HFF-Myc (cell line): ENCODE results near the gene FSTL4.

Experiments
- DNase-seq: peaks from one replicate; pipeline ENCODE4 v3.0.0-alpha.2; 2011; ENCODE audit warnings: low read depth; ENCODE audit errors: extremely low read depth
- H3K4me3 ChIP-seq: replicated peaks from 2 replicates; pipeline ENCODE4 v1.5.1; 2011; ENCODE audit warnings: low read depth, mild to moderate bottlenecking, control low read depth, low read length
- CTCF ChIP-seq: IDR thresholded peaks from 2 replicates; pipeline ENCODE4 v1.5.1; 2012; ENCODE audit warnings: mild to moderate bottlenecking, low read depth, low read length, control low read depth; ENCODE audit errors: missing control alignments

FSTL4 gene

GRCh38 chr5:133327946-133328401, 284.4 kb downstream of the FSTL4 start:
- TF ChIP-seq CTCF = no peak
- H3K4me3 ChIP-seq = no peak overlapping the region
- no peak for DNase-seq

DNA sequence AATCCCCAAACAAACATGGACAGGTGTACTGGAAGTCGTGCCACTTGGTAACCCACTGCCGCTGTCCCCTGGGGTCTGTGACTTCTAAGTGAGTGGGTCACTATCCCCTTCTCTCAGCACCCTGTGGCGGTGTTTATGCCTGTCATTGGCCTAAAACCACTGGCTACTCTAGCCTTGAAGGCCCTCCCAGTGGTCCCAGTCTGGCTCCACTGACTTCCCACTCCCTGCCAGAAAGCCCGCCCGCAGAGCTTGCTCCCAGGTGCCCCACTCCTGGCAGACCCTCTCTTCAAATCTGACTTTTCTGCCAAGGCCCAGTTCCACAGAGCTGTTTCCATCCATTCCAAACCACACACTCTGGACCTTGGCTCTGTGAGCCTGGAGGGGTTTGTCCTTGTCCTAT, 286.0 kb downstream of the FSTL4 start:
- TF ChIP-seq CTCF = no peak

GRCh38 chr5:133325864-133326263, 286.5 kb downstream of the FSTL4 start:
- TF ChIP-seq CTCF = no peak
- no peak for DNase-seq
- H3K4me3 ChIP-seq = no peak overlapping the region

More for the DNA sequence above, 286.0 kb downstream of the FSTL4 start:
- DNase-seq = no peak
- H3K4me3 ChIP-seq = no peak overlapping the region

- no peak for DNase-seq
- H3K4me3 ChIP-seq = no peak overlapping the region
- TF ChIP-seq CTCF = no peak
These were observed 287.4 kb downstream of the FSTL4 start for GRCh38 chr5:133324926-133325325.

- no peak for TF ChIP-seq CTCF
- no peak for DNase-seq
These were observed 288.6 kb downstream of the FSTL4 start for GRCh38 chr5:133323494-133324457.

GRCh38 chr5:133322743-133323142, 289.6 kb downstream of the FSTL4 start:
- H3K4me3 ChIP-seq = no peak overlapping the region
- no peak for DNase-seq
- no peak for TF ChIP-seq CTCF

More at GRCh38 chr5:133323494-133324457, 288.6 kb downstream of the FSTL4 start:
- H3K4me3 ChIP-seq = no peak overlapping the region
